NAMALWA (cell line): ENCODE results near the gene FUT1.

Experiments
- DNase-seq: peaks from one replicate; pipeline ENCODE4 v3.0.0-alpha.2; 2015; ENCODE audit warnings: low spot score

Gene FUT1

GRCh38 chr19:48741129-48741999, 11.1 kb downstream of the FUT1 start:
- peak; percentile 70 for DNase-seq

- DNase-seq, result no peak
These were observed 12.1 kb downstream of the FUT1 start, which contains the start of gene RASIP1 for GRCh38 chr19:48740164-48740972. RASIP1 (minus strand) TSS chr19:48740610; CDS start chr19:48740282, 328 bp downstream.

DNA sequence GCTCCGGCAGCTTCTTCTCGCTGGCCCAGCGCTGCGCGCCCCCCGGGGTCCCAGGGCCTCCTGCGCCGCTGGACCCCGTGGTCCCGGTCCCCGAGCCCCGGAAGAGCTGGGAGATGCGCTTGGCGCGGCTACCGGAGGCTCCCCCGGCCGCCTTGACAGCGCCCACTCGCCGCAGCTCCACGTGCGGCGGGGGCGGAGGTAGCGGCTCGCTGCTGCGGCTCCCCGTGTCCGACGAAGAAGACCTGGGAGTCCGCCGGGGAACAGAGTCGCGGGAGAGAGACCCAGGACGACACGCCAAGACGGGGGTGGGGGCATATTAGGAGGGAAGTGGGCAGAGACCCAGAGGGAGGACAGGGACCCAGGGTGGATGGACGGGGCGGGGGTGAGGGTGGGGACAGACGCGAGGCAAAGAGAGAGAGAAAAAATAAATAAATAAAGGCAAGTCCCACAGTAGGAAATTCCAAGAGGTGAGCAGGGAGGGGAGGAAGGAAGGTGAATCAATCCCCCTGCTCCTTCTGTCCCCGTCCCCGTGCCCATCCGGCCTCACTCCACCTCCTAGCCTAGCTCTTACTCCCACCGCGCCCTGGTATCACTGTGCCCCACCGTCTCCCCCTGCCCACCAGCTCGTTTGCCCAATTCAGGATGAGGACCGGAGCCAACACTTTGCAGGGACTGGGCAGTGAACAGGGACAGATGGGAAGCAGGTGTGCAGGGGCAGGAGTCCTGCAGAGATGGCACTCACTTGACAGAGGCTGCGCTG, 12.9 kb downstream of the FUT1 start:
- no peak for DNase-seq

- peak; percentile 93 for DNase-seq
These were observed 13.7 kb downstream of the FUT1 start for GRCh38 chr19:48738557-48739403.

- DNase-seq, result no peak
These were observed 15.0 kb downstream of the FUT1 start for GRCh38 chr19:48737360-48737998.

GRCh38 chr19:48735031-48735615, 17.3 kb downstream of the FUT1 start:
- no peak for DNase-seq

DNA sequence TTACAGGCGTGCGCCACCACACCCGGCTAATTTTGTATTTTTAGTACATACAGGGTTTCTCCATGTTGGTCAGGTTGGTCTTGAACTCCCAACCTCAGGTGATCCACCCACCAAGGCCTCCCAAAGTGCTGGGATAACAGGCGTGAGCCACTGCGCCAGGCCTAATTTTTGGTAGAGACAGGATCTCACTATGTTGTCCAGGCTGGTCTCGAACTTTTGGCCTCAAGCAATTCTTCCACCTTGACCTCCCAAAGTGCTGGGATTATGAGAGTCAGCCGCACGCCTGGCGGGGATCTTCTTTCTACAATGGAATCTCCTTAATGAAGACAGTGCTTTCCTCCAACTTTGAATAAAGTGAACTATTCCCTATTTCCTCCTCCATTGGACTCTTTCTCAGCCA, 17.8 kb downstream of the FUT1 start:
- no peak for DNase-seq

DNA sequence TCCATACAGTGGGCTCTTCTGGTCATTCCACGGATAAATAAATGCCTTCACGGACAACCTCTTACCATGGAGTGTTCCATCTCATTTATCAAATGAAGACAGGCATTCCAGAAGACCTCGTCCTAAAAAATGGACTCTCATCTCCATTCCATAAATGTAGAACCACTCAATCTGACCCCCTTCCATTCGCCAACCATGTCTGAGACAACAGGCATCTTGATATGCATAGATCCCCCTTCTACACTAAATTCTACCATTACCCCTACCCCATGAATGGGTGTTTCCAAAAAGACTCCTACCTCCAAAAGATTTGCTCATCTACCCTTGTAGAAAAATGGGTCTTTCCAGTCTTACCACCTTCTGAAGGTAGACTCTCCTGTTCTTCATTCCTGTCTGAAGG, 21.0 kb downstream of the FUT1 start:
- DNase-seq, result no peak

DNA sequence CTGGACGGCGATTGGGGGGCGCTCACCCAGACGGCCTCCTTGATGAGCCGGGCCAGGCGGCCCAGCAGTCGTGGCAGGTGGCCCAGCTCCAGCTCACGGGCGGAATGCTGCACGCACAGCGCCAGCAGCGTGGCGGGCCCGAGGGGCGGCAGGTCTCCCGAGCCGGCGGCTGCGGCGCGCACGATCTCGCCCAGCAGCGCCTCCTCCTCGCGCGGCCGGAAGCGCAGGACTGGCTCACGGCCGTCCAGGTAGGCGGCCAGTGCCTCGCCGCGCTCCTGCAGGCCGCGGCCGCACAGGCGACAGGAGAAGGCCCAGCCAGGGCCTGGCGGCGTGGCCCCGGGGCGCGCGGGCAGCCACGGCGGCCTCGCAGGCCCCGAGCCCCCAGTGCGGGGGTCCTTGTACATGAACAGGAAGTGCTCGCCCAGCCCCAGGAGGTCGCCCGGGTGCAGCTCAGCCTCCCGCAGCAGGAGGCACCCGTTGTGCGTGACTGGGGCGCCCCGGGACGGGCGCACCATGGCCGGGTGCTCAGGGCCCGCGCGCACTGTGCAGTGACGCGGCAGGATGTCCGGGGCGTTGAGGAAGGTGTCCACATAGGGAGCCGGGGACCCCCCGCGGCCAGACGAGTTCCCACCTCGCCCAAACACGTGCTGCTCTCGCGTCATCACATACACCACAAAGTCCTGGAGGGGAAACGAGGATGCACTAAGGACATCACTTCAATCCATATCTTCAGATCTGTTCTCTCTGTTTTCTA, 23.4 kb downstream of the FUT1 start:
- DNase-seq, result no peak

DNA sequence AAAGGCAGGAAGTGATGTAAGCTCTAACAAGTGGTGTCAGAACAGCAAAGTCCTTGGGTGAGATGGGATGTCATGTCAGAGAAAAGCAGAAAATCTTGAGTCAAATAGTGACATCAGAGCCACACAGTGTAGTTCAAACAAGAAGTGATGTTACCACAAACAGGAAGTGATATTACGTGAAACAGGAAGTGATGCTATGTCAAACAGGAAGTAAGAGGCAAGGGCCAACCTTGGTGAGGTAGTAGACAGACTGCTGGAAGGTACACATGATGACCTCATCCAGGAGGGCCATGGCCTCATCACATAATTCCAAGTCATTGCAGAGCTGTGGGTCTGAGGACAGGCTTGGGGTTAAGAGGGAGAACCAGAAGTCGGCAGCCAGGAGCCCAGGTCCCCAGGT, 25.9 kb downstream of the FUT1 start:
- DNase-seq, result peak; percentile 82

DNA sequence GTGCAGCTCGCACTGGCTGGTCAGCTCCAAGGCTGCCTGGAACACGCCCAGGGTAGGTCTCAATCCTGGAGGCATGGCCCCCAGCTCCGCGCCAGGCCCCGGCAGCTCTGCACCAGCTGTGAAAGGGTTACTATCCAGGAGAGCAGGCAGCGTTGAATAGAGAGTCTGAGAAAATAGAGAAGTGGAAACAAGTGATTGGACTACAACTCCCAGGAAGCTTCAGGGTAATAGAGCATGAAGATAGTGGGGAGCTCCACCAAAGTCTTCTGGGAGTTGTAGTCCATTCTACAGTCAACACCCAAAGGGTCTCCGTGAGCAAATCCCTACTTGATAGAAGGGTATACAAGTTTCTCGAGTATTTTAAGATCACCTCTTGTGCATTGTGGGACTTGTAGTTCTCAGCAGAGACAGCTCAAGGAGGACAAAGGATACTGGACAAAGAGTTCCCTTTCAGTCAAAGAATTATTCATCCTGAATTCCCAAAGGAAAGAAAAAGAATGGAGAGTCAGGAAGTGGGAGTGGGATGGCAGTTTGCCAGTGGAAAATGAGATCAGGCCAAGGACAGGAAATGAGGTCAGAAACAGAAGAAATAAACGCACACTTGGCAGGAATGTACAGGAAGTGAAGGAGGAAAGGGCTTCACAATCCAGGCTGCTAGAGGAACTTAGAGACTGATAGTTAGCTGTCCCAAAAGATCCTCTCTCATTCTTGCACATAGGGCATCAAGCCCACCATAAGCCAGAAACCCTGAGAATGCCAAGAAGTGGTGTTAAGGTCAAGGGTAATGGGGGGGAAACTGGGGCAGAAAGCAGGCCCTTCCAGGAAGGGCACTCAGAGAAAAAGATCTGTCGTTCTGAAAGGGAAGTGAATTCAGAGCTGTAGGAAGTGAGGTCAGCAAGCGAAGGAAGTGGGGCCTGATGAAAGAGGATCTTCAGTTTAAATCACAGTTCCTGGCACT, 27.4 kb downstream of the FUT1 start:
- peak; percentile 94 for DNase-seq

GRCh38 chr19:48722196-48722708, 30.2 kb downstream of the FUT1 start:
- DNase-seq, result no peak

- DNase-seq, result peak; percentile 98
These were observed 31.7 kb downstream of the FUT1 start for GRCh38 chr19:48720613-48721296.

DNA sequence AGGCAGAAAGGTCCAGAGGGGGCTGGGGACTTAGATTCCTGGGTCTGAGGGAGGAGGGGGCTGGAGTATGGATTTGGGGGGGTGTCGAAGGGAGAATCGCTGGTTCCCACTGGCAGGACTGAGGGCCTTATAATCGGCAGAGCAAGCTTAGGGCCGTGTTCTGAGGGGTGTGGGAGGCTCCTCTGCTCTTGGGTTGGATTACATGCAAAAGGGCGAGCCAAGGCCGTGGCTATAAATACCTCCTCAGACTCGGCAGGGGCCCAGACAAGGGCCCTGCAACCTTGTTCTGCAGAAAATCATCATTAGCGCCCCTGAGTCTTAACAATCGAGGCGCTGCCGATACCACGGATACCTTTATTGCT, 32.2 kb downstream of the FUT1 start:
- no peak for DNase-seq

- DNase-seq, result no peak
These were observed 32.9 kb downstream of the FUT1 start, which contains the start of gene MAMSTR for GRCh38 chr19:48719263-48720171. MAMSTR (minus strand) TSS chr19:48719725; CDS start chr19:48719031, 694 bp downstream.

DNA sequence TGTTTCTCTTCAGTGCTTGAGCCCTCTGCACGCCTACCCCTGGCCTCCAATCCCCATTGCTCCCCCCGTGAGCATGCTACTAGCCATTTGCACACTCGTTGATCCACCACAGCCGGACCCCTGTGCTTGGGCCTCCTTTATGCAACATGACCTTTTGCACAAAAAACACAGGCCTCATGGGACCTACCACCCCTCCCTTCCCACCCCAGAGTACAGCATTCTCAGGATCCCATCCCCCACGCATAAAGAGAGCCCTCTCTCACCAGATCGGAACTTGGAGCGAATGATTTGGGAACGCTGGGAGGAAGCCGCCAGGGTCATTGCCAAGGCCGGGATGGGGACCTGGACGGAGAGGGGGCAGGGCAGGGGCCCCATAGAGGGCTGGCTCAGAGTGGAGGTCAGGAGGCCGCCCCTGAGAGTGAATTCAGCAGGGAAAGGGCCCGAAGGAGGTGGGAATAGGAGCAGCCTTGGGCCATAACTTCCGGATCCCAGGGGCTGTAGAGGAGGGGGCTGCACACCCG, 33.7 kb downstream of the FUT1 start:
- no peak for DNase-seq
